HCEC 1CT (cell line): ENCODE measurements around the gene IQCE.

ENCODE experiments used
- DNase-seq: peaks from one replicate; pipeline ENCODE4 v3.0.0-alpha.2; 2017

The IQCE gene

DNA sequence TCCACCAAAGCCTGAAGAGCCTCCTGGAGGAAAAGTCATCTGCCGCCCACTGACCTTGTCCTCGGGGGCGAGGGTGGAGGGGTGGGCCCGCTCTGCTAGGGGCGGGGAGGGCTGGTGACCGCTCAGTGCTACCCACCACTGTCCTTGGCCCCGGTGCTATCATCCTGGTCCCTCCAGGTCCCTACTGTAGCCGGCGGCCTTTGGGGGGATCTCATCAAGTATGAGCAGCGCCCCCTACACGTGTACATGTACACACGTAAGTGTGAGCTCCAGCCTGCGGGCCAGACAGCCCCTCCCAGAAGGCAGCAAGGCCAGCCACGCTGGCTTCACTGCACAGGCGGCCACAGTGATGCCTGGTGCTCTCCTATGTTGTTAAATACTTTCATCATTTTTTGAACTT, 92.6 kb downstream of the IQCE start:
- peak; percentile 38 for DNase-seq

DNA sequence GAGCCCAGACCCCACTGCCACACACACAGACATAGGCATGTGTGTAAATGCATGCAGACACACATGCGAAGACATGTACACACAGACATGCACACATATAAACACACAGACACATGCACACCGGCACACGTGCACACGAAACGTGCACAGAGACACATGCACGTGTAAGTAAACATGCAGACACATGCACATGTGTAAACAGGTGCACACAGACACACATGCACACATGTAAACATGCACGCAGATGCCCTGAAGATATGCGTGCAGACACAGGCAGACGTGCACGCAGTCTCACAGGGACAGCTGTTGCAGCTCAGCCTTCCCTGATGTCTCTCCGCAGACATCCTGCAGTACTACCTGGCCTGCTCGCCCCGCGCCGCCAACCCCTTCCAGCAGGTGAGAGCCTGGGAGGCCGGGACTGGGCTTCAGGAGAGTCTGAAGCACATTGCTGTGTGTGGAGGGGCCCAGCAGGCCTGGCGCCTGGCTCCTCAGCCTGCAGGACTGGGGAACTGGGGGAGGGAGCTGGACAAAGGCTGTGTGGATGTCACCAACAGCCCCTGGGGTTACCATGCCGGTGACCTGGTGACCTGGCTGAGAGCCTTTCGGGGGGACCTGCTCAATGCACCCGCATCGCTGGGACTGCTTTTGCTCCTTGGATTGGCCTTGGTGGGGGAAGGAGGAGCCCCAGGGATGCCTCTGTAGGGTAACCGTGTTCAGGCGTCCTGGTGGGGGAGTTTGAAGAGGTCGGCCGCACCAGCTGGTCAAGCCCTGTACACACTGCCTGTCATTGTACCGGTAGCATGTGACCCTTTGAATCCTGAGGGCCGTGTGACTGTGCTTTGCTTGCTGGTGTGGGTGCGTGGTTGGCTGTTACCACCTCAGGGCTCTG, 93.3 kb downstream of the IQCE start:
- DNase-seq, result no peak

DNA sequence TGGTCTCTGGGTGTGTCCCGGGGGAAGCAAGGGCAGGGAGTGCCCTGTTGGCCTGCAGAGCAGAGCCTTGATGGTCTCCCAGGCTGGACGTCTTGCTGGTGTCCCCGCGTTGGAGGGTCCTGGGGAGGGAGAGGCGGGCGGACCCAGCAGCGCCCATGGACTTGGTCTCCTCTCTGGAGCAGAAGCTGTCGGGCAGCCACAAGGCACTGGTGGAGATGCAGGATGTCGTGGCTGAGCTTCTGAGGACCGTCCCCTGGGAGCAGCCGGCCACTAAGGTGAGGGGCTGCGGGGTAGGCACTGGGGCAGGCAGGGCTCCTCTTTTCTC, 93.9 kb downstream of the IQCE start:
- no peak for DNase-seq

DNA sequence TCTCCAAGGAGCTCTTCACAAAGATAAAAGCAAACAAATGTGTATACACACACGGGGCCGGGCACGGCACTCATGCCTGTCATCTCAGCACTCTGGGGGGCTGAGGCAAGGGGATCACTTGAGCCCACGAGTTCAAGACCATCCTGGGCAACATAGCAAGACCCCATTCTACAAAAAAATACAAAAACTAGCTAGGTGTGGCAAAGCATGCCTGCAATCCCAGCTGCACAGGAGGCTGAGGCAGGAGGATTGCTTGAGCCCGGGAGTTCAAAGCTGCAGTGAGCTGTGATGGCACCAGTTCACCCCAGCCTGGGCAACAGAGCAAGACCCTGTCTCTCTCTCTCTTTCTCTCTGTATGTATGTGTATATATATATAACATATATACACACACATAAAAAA, 95.3 kb downstream of the IQCE start:
- DNase-seq, result no peak

DNA sequence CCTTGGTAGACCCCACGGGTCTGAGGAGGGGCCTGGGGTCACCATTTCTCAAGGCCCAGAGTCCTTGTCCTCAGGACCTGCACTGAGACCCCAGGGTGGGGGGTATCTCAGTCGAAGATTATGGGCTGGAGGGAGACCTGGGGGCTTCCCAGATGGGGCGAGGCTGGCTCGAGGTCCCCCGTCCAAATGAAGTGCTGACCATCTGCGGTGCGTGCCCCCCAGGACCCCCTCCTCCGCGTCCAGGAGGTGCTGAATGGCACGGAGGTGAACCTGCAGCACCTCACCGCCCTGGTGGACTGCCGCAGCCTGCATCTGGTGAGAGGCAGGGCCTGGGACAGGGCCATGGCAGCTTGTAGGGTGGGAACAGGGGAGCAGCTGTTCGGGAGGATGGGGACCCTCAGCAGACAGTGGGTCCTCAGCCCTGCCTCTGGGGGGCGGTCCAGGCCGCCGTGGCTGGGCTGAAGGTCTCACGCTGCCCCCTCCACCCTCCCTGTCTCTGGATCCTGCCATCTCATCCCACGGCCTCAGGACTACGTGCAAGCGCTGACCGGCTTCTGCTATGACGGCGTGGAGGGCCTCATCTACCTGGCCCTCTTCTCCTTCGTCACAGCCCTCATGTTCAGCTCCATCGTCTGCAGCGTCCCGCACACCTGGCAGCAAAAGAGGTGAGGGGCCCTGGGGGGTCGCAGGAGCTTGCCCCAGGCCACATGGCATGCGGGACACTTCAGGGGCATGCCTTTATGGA, 97.3 kb downstream of the IQCE start:
- DNase-seq, result no peak

DNA sequence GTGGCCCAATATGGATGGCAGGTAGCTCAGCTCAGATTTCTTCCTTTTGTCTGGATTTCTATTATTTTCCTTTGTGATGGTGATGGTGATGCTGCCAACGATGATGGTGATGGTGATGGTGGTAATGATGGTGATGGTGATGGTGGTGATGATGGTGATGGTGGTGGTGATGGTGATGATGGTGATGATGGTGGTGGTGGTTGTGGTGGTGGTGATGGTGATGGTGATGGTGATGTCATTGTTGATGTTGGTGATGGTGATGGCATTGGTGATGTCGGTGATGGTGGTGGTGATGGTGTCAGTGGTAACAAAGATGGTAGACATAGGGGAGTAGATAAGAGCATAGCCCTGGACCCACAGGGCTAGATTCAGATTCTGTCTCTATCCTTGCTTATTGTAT, 98.4 kb downstream of the IQCE start:
- no peak for DNase-seq

DNA sequence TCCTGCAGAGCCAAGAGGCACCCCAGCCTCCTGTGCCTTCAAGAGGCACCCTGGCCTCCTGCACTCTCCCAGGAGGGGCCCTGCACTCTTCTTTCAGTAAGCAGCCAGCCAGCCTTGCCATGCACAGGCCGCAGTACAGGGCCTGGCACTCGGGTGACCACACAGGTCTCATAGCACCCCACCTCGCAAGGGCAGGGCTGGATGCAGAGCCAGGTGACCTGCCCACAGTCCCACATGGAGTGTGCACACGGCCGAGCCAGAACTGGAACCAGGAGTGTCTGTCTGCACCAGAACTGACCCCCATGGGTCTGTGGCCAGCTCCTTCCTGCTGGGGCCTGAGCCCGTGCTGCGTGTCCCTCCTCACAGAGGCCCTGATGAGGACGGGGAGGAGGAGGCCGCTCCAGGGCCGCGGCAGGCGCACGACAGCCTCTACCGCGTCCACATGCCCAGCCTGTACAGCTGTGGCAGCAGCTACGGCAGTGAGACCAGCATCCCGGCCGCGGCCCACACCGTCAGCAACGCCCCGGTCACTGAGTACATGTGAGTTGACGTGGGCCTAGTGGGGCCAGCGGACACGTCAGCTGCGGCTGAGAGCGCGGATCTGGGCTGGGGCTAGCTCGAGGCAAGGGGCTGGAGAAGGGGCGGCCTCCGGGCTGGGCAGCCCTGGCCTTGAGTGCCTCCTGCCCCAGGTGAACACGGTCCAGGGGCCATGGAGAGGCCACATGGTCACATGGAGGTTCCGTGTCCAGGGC, 99.3 kb downstream of the IQCE start:
- no peak for DNase-seq

DNA sequence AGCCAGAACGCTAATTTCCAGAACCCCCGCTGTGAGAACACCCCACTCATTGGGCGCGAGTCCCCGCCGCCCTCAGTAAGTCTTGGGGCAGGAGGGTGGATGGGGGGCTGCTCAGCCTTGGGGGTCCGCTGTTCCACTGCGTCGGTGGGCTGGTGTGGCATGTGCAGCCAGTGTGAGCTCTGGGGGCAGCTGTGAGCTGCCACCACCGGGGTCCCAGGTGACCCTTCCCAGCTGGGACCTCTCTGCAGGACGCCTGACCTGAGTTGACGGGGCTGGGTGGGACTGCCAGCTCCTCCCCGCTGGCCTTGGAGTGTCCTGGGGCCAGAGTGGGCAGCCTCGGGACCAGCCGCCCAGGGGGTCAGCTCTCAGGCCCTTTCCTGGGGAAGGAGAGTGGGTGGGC, 100.2 kb downstream of the IQCE start:
- no peak for DNase-seq

DNA sequence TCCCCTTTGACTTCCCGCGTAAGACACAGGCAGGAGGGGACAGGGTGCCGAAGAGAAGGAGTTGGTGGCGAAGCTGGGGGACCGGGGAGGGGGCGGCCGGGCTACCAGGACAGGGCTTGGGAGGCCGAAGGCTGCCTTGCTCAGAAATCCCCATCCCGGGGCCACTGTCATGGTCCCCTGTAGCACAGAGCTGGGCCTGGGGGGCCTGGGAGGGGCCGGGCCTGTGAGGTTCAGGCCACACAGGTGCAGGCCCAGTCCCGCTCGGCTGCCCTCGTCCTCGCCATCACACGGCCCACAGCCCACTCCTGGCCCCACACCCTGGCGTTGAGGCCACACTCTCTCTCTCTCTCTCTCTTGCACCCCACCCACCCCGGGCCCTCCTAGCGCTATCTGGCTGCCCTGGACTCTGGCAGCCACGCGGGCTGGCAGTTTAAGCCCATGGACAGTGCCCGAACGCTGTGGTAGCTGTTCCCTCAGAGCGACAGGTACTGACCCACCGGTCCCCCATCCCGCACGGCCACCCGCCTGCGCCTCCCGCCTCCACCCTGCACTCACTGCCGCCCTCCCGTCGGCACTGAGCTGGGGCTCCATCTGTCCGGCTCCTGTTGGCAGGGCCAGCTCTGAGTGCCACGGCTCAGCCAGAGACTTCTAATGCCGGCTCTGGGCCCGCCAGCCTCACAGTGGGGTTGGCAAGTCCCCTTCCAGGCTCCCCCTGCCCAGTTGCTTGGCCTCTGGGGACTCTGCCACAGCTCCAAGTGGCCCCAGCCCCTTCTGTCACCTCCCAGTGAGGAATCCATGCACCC, 101.0 kb downstream of the IQCE start:
- DNase-seq, result no peak

DNA sequence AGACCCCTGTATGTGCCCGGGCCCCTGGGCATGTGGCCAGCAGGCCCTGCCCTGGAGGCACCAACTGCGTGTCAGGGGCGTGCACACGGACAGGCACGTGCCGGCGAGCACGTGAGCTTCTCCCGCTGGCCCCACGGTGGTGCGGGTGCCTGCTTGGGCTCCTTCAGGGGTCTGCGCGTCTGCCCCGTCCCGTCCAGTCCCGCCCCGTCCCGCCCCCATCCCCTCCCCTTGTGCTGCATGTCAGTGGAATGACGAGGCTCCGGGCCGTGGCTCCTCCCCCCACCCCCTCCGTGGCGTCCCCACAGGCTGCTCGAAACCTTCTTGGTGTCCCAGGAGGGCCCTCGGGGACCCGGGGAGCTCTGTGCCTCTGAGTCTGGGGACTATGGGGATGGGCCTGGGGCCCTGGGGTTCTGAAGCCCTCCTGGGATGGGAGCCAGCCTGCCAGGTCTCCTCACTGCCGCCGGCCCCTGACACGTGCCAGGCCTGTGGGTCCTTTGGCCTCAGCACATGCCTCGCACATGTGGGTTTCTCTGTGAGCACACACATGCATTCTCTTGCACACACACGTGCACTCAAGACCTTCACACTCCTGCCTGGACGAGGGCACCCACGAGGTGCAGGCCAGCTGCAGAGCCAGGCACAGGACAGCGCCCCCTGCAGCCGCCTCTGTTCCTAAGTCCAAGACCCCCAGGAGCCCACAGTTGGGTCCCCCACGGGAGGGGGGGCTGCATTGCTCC, 101.7 kb downstream of the IQCE start:
- DNase-seq, result no peak

DNA sequence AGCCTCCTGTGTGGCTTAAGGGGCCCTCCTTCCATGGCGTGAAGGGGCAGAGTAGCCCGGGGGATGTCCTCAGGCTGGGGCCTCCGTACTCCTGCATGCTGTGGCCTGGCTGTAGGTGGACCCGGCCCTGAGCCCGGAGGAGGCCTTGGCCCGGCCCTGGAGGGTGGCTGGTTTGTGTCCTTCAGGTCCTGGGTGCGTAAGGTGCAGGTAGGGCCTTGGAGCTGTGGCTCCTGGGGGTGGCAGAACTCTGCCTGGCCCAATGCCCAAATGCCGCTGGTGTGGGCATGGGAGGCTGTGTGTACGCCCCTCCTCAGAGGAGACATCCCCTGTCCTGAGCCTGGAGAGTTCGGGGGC, 102.3 kb downstream of the IQCE start:
- no peak for DNase-seq

DNA sequence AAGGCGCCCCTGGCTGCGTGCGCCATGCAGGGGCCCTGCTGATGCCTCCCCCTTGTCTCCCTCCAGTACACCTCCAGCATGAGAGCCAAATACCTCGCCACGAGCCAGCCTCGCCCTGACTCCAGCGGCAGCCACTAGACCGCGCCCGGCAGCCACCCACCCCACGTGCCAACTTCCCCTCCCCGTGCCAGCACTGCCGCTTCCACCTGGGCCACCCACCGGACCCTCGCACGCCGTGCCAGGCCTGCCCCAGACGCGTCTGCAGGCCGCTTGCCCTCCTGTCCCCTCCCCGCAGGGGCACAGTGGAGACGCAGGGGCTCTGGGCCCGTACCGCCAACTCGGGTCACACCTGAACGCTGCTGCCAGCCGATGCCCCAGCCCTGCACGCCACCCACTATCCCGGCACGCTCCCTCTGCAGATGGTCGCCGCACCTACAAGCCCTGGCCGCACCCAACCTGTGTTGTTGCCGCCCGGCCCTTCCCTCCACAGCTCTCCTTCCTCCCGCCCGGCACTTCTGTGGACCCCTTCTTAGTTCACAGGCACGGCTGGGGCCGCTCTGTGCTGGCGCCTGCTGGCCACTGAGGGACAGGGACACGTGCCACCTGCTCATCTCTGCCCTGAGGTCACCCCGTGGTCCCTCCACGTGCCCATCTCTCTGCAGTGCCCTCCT, 103.0 kb downstream of the IQCE start:
- DNase-seq, result no peak

DNA sequence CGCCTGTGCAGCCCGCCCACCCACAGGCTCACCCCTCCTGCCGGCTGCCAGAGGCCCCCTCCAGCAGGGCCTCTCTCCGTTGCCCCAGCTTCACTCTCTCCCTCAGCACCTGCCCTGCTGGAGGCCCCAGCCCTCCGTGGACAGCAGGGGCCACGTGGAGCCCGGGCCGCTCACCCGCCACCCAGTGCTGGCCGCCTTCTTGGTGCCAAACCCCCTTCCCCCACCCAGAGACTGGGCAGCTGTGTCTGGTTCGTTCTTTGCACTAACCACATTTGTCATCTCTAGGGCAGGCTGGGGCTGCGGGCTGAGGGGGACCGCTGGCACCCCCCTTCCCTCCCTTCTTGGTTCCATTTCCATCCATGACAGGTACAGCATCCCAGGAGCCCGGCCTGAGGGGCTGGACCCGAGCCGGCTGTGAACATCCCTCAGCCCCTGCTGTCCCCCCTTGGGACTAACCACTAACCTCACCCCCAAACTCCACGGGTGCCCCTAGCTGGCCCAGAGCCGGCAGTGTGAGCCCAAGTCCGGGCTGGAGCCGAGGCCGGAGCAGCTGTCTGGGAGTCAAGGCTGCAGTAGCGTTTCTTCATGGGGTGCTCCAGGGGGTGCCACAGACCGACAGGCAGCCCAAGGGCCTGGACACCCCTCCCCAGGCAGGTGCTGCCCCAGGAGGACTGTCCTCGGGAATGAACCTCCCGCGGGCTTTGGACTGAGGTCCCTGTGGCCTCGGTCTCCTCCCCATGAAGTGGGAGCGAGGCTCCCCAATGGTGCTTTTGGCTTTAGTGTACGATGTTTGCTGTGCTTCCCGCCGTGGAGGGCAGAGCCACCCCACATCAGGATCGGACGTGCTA, 103.7 kb downstream of the IQCE start:
- DNase-seq, result no peak

DNA sequence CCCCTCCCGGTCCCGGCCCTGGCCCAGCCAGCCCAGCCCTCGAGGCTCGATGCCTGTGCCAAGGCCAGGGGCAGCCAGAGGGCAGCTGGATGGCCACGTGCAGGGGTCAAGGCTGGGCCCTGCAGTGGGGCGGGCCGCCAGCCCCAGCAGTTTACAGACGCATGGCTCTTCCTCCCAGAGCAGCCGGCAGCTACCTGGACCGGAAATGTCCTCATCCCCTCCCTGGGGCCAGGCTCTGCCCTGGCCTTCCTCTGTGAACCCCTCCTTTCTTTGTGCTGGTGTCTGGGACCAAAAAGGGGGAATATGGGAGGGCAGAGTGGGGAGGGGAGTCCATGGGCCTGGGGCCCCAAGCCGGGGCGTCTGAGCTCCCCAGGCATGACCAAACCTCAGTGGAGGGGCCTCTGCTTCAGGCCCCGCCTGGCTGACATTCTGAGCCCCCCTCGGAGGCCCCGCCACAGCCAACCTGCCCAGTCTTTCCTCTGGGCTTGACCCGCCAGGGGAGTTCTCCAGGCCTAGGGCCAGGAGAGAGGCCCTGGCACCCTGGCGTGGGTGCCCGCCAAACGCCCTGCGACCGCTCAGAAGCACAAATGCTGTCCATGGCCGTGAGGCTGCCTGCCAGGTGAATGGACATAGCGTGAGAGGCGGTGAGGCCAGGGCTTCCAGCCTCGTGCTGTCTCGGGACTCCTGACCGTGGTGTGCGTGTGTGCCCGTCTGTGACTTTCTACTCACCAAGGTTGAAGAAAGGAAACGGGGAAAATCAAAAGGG, 104.5 kb downstream of the IQCE start:
- DNase-seq, result no peak

DNA sequence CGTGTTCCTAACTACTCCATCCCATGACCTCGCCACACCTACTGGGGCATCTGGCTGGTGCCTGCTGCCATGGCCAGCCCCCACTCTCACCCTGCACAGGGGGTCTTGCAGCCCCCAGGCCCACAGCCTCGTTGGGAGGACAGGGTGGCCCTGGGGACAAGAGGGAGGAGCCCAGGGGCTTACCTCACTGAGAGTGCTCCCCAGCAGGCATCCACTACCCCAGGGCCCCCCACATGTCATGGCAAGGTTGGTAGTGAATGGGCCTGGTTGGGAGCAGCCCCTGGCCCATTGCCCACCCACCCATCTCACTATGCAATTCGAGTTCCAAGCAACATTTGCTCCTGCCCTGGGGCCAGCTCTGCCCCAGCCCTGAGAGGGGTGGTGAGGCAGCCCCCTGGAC, 105.2 kb downstream of the IQCE start:
- no peak for DNase-seq
